ENCODE data around the gene TDRD1.

DNA sequence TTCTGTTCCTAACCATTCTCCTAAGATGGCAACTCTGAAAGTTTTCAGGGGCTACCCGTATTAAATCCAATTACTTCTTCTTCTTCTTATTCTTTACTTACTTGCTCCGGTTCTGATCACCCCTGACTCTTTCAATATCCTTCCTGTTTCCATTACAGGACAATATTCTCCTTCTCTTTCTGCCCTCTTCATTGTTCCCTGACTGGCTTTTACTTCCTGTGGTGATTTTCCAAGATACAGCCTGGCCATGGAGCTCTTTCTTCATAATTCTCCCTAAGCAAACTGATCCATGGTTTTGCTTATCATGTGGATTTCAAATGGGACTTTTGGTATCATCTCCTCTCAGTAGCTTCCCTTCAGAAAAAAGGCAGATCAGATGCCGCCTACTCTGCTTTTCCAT lies 40.6 kb upstream of the TDRD1 start:
- TF ChIP-seq, protein P1, sequence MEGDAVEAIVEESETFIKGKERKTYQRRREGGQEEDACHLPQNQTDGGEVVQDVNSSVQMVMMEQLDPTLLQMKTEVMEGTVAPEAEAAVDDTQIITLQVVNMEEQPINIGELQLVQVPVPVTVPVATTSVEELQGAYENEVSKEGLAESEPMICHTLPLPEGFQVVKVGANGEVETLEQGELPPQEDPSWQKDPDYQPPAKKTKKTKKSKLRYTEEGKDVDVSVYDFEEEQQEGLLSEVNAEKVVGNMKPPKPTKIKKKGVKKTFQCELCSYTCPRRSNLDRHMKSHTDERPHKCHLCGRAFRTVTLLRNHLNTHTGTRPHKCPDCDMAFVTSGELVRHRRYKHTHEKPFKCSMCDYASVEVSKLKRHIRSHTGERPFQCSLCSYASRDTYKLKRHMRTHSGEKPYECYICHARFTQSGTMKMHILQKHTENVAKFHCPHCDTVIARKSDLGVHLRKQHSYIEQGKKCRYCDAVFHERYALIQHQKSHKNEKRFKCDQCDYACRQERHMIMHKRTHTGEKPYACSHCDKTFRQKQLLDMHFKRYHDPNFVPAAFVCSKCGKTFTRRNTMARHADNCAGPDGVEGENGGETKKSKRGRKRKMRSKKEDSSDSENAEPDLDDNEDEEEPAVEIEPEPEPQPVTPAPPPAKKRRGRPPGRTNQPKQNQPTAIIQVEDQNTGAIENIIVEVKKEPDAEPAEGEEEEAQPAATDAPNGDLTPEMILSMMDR (conservative IDR thresholded peaks at IDR 0.05; ENCODE audit: low read depth, low read length) = no peak
- no peak for TF ChIP-seq EZH2 (IDR thresholded peaks at IDR 0.05; ENCODE audit: borderline replicate concordance, low read depth, low read length, poor library complexity, severe bottlenecking)
